ENCODE data around the gene DNAJB13. TPM values are rescaled to one million over a fixed set of nuclear protein-coding genes. Genes with fewer than 3 reads are reported as not detected.

The DNAJB13 gene
- total RNA-seq, 1 donor from 2014 or later: 0.29 TPM

DNA sequence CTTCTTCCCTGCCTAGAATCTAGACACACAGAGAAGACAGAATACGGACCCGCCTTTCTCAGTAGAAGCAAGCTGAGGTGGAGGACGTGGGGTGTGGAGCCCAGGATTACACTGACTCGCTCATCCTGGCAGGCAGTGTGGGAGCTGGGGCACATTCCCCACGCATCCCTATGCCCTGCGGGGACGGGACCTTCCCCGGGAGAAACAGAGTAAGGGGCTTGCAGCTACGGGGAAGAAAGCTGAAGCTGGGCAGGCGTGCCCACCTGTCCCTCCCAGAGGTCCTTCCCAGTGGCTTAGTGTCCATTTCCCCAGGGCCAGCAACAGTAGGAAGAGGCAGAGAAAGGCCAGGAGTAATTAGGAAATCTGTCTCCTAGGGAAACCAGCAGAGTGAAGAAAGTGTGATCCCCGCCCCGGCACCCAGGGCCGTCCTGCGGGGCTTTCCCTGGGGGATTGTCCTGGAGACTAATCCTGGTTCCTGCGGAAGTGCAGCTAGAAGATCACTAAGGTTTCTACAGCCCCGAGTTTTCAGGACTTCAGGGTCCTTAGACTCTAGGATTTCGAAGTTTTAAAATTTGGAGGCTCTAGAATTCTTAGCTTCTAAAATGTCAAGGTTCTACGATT, 7.8 kb downstream of the DNAJB13 start:
- H3K9me3 Mint-ChIP-seq: no peaks in the 10 kb centered on the region
- no peak for DNase-seq (ENCODE audit: low spot score)
- intact Hi-C loops (cut with micrococcal nuclease): no loop called here
- H3K27ac Mint-ChIP-seq: no peak overlapping the region
- no peaks in the 10 kb centered on the region for H3K36me3 Mint-ChIP-seq (ENCODE audit: low read depth)
- H3K4me1 Mint-ChIP-seq (ENCODE audit: low read depth): no peaks in the 10 kb centered on the region
- no peak overlapping the region for H3K4me3 Mint-ChIP-seq
- H3K27me3 Mint-ChIP-seq (ENCODE audit: insufficient read depth): peaks cover 2% of the 10 kb centered on the region

GRCh38 chr11:73961321-73961720, 10.5 kb downstream of the DNAJB13 start:
- intact Hi-C loops (cut with micrococcal nuclease): no loop called here
- Mint-ChIP-seq H3K4me3 (no peak overlapping the region), H3K9me3 (no peaks in the 10 kb centered on the region), H3K27ac (no peak overlapping the region), H3K27me3 (ENCODE audit: insufficient read depth) (peaks cover 2% of the 10 kb centered on the region), H3K36me3 (ENCODE audit: low read depth) (no peaks in the 10 kb centered on the region), H3K4me1 (ENCODE audit: low read depth) (peaks cover 23% of the 10 kb centered on the region)
- no peak for DNase-seq (ENCODE audit: low spot score)

- DNase-seq (ENCODE audit: low spot score): no peak
- Mint-ChIP-seq H3K27me3 (ENCODE audit: insufficient read depth) (peaks cover 2% of the 10 kb centered on the region), H3K27ac (no peak overlapping the region), H3K36me3 (ENCODE audit: low read depth) (no peaks in the 10 kb centered on the region), H3K4me3 (no peak overlapping the region), H3K9me3 (no peaks in the 10 kb centered on the region), H3K4me1 (ENCODE audit: low read depth) (peaks cover 23% of the 10 kb centered on the region)
- intact Hi-C loops (cut with micrococcal nuclease): no loop called here
Measured at GRCh38 chr11:73962101-73962705, 11.4 kb downstream of the DNAJB13 start.

GRCh38 chr11:73963861-73964260, 13.0 kb downstream of the DNAJB13 start:
- peak overlapping the region; percentile 78 for H3K27ac Mint-ChIP-seq

GRCh38 chr11:73965076-73965763, 14.4 kb downstream of the DNAJB13 start:
- peaks cover 1% of the 10 kb centered on the region for H3K36me3 Mint-ChIP-seq (ENCODE audit: low read depth)
- no peak overlapping the region for H3K27ac Mint-ChIP-seq
- peaks cover 42% of the 10 kb centered on the region for H3K4me1 Mint-ChIP-seq (ENCODE audit: low read depth)
- no peak overlapping the region for H3K4me3 Mint-ChIP-seq
- no peaks in the 10 kb centered on the region for H3K9me3 Mint-ChIP-seq
- peaks cover 2% of the 10 kb centered on the region for H3K27me3 Mint-ChIP-seq (ENCODE audit: insufficient read depth)
- intact Hi-C loops (cut with micrococcal nuclease): no loop called here
- DNase-seq (ENCODE audit: low spot score): no peak

More at GRCh38 chr11:73963861-73964260, 13.0 kb downstream of the DNAJB13 start:
- intact Hi-C loops (cut with micrococcal nuclease): loop anchor here (1.0 kb wide), 7 partner anchors 16 to 485 kb away; no protein-coding TSS in a partner anchor
- peaks cover 1% of the 10 kb centered on the region for H3K36me3 Mint-ChIP-seq (ENCODE audit: low read depth)
- peaks cover 28% of the 10 kb centered on the region for H3K4me1 Mint-ChIP-seq (ENCODE audit: low read depth)
- DNase-seq (ENCODE audit: low spot score): no peak
- H3K9me3 Mint-ChIP-seq: no peaks in the 10 kb centered on the region
- H3K4me3 Mint-ChIP-seq: no peak overlapping the region
- H3K27me3 Mint-ChIP-seq (ENCODE audit: insufficient read depth): peaks cover 2% of the 10 kb centered on the region

DNA sequence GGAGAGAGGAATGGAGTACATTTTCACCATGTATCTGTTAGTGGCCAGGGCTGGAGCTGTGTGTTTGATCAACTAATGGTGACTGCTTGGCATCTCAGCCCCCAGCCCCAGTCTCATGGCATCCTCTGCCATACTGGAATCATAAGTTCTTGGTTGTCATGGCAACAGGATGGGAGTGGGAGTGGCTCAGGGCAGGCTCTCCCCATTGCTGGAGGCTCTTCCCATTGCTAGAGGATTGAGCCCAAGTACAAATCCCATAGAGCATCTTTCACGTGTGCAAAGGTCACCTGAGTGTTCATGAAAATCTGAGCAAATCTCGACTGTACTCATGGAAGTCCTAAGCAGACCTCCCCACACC, 14.9 kb downstream of the DNAJB13 start:
- no peak for DNase-seq (ENCODE audit: low spot score)
- H3K27me3 Mint-ChIP-seq (ENCODE audit: insufficient read depth): no peaks in the 10 kb centered on the region
- H3K36me3 Mint-ChIP-seq (ENCODE audit: low read depth): peaks cover 1% of the 10 kb centered on the region
- no peak overlapping the region for H3K4me3 Mint-ChIP-seq
- H3K4me1 Mint-ChIP-seq (ENCODE audit: low read depth): peaks cover 43% of the 10 kb centered on the region
- H3K9me3 Mint-ChIP-seq: no peaks in the 10 kb centered on the region
- intact Hi-C loops (cut with micrococcal nuclease): no loop called here
- no peak overlapping the region for H3K27ac Mint-ChIP-seq

GRCh38 chr11:73968356-73968966, 17.6 kb downstream of the DNAJB13 start:
- Mint-ChIP-seq H3K36me3 (ENCODE audit: low read depth) (peaks cover 4% of the 10 kb centered on the region), H3K9me3 (no peaks in the 10 kb centered on the region), H3K4me3 (no peak overlapping the region), H3K27ac (no peak overlapping the region), H3K4me1 (ENCODE audit: low read depth) (peaks cover 68% of the 10 kb centered on the region), H3K27me3 (ENCODE audit: insufficient read depth) (no peaks in the 10 kb centered on the region)
- intact Hi-C loops (cut with micrococcal nuclease): no loop called here
- no peak for DNase-seq (ENCODE audit: low spot score)

DNA sequence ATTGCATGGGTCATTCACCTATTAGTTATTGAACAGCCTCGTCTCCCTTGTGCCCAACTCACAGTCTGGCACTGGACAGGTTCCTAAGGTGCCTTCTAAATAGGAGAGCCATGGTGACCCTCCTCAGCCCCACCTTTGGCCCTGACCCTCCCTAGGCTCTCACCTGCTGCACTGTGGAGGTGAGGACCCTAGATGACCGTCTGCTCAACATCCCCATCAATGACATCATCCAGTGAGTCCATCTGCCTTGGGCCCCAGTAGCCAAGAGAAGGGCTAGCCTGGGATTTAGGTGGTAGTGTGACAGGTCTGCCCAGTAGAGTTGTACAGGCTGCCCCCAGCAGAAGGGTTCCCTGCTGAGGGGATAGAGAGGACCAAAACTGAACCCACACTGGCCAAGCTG, 18.3 kb downstream of the DNAJB13 start:
- intact Hi-C loops (cut with micrococcal nuclease): no loop called here
- H3K27ac Mint-ChIP-seq: no peak overlapping the region
- H3K9me3 Mint-ChIP-seq: no peaks in the 10 kb centered on the region
- peaks cover 8% of the 10 kb centered on the region for H3K36me3 Mint-ChIP-seq (ENCODE audit: low read depth)
- H3K27me3 Mint-ChIP-seq (ENCODE audit: insufficient read depth): no peaks in the 10 kb centered on the region
- no peak for DNase-seq (ENCODE audit: low spot score)
- H3K4me3 Mint-ChIP-seq: no peak overlapping the region
- H3K4me1 Mint-ChIP-seq (ENCODE audit: low read depth): peaks cover 70% of the 10 kb centered on the region

- Mint-ChIP-seq H3K4me1 (ENCODE audit: low read depth) (peaks cover 70% of the 10 kb centered on the region), H3K36me3 (ENCODE audit: low read depth) (peaks cover 20% of the 10 kb centered on the region), H3K9me3 (no peaks in the 10 kb centered on the region), H3K27me3 (ENCODE audit: insufficient read depth) (no peaks in the 10 kb centered on the region), H3K27ac (peak overlapping the region; percentile 64), H3K4me3 (no peak overlapping the region)
- intact Hi-C loops (cut with micrococcal nuclease): no loop called here
- no peak for DNase-seq (ENCODE audit: low spot score)
Measured at GRCh38 chr11:73969991-73970800, 19.4 kb downstream of the DNAJB13 start.

DNA sequence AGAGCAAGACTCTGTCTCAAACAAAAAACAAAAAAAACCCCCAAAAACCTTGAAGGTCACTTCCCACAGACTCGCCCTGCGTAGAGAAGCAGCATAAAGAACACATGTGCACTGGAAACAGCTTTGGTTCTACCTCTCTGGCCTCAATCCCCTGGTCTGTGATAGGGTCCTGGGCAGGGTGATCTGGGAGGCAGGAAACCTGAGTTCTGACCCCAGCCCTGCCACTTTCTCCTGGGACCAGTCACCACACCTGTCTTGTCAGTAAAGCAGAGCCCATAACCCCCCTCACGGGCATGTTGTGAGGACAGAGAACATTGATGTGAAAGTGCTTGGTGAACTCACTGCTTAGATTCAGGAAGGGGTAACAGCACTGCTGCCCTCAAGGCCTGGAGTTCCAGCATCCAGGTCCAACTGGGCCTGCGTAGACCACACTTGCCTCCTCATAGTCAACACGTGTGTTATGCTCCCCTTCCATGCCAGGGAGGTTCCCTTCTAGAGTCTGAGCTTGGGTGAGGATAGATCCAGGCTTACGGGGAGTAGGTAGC, 20.4 kb downstream of the DNAJB13 start:
- H3K4me1 Mint-ChIP-seq (ENCODE audit: low read depth): peaks cover 70% of the 10 kb centered on the region
- intact Hi-C loops (cut with micrococcal nuclease): no loop called here

DNA sequence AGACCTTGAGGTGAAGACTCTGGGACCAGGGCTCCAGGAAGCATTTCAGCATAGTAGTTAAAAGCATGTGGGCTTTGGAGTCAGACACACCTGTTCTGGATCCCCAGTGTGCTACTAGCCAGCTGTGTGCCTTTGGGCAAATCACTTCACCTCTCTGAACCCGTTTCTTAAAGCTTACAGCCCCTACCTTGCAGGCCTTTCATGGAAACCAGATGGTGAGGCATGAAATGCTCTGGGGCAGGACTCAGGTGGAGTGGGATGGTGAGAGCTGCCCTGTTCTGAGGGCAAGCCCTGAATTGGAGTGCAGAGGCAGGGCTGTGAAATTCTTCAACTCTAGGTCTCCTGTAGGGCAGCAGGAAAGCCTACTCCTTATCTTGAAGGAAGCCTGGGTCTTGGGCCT, 21.4 kb downstream of the DNAJB13 start:
- Mint-ChIP-seq H3K27me3 (ENCODE audit: insufficient read depth) (no peaks in the 10 kb centered on the region), H3K4me3 (no peak overlapping the region), H3K36me3 (ENCODE audit: low read depth) (peaks cover 36% of the 10 kb centered on the region), H3K9me3 (no peaks in the 10 kb centered on the region), H3K27ac (peak overlapping the region; percentile 69), H3K4me1 (ENCODE audit: low read depth) (peaks cover 79% of the 10 kb centered on the region)
- DNase-seq (ENCODE audit: low spot score): no peak
- intact Hi-C loops (cut with micrococcal nuclease): no loop called here

More for the DNA sequence above, 20.4 kb downstream of the DNAJB13 start:
- H3K36me3 Mint-ChIP-seq (ENCODE audit: low read depth): peaks cover 30% of the 10 kb centered on the region
- H3K27ac Mint-ChIP-seq: peak overlapping the region; percentile 69
- H3K27me3 Mint-ChIP-seq (ENCODE audit: insufficient read depth): no peaks in the 10 kb centered on the region
- no peak for DNase-seq (ENCODE audit: low spot score)
- no peaks in the 10 kb centered on the region for H3K9me3 Mint-ChIP-seq
- no peak overlapping the region for H3K4me3 Mint-ChIP-seq
